Neutrophil (primary cell): ENCODE results near the gene ARHGAP22.

Source experiments
- H3K27ac ChIP-seq: fragments of 200-600 bp; sonication (generic); 2 replicates; pipeline ENCODE4 v1.5.1; 2016; ENCODE audit warnings: mild to moderate bottlenecking, moderate library complexity
- H3K27me3 ChIP-seq: fragments of 200-600 bp; sonication (generic); 2 replicates; pipeline ENCODE4 v1.6.0; 2016; ENCODE audit warnings: mild to moderate bottlenecking
- H3K36me3 ChIP-seq: fragments of 200-600 bp; sonication (generic); 2 replicates; pipeline ENCODE4 v1.5.1; 2017
- H3K4me1 ChIP-seq, 2 experiments: fragments of 200-600 bp in 1 of 2; sonication (generic) in 1 of 2; 1 replicate in 1 of 2; 2 replicates in 1 of 2; pipeline versions ENCODE4 v1.5.1 to v1.6.1; 2013 to 2016; ENCODE audit warnings: low read depth in 1 of 2, low read length in 1 of 2, mild to moderate bottlenecking in 1 of 2, moderate library complexity in 1 of 2; ENCODE audit not compliant: control insufficient read depth in 1 of 2, insufficient read depth in 1 of 2
- H3K4me3 ChIP-seq, 2 experiments: fragments of 200-600 bp in 1 of 2; sonication (generic) in 1 of 2; 1 replicate in 1 of 2; 2 replicates in 1 of 2; pipeline ENCODE4 v1.5.1; 2013 to 2016; ENCODE audit warnings: low read depth in 1 of 2, low read length in 1 of 2, mild to moderate bottlenecking in 1 of 2, moderate library complexity in 1 of 2
- H3K9me3 ChIP-seq: fragments of 200-600 bp; sonication (generic); 2 replicates; pipeline ENCODE4 v1.5.1; 2016
- CTCF ChIP-seq: fragments of 200-600 bp; sonication (generic); IDR thresholded peaks from 2 replicates; pipeline ENCODE4 v1.5.1; 2016; ENCODE audit warnings: antibody characterized with exemption

The ARHGAP22 gene

DNA sequence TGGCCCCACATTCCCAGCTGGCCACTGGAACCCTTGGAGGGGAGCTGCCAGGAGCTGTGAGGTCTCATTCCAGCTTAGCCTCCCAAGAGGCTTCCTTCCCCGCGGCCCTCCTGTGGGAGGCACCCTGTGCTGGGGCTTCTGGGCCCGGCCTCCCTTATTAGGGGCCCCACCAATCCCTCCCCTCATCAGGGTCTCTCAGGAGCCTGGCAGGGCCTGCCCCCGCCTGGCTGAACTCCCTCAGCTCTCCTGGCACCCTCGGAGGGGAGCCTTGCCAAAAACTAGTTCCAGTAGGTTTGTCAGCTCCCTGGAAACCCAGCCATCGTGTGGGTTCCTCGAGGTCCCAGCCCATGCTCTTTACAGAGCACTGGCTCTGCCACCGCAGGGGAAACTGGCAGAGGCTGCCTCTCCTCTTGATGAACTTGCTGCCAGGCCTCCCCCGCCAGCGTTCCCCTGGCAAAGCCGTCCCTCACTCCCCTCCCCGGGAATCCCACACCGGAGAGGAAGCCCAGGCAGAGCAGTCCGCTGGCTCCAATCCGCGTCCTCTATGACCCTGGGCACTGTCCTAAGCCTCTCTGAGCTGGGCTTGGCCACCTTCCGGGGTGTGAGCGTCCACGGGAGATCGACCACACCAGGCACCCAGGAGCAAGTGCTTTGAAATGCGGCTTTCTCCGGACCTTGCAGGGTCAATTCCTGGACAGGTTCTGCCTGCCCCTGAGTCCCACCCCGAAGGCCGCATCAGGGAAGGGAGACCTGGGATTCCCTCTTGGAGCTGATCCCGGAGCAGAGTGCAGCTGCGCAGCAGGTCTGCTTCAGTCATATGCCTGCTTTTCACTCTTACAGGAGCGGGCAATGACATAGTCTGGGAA, 139.8 kb downstream of the ARHGAP22 start:
- H3K36me3 ChIP-seq, result no peaks in the 10 kb centered on the region
- no peak for TF ChIP-seq CTCF

GRCh38 chr10:48464121-48464870, 140.6 kb downstream of the ARHGAP22 start:
- no peak overlapping the region for H3K4me3 ChIP-seq
- peaks cover 15% of the 10 kb centered on the region for H3K27me3 ChIP-seq
- no peaks in the 10 kb centered on the region for H3K36me3 ChIP-seq
- H3K27ac ChIP-seq, result no peak overlapping the region
- H3K4me1 ChIP-seq, result no peaks in the 10 kb centered on the region
- no peaks in the 10 kb centered on the region for H3K9me3 ChIP-seq
- TF ChIP-seq CTCF, result no peak

More for the DNA sequence above, 139.8 kb downstream of the ARHGAP22 start:
- Histone ChIP-seq H3K4me3 (no peak overlapping the region), H3K4me1 (no peaks in the 10 kb centered on the region), H3K9me3 (no peaks in the 10 kb centered on the region), H3K27me3 (peaks cover 15% of the 10 kb centered on the region), H3K27ac (no peak overlapping the region)

- Histone ChIP-seq H3K27ac (no peak overlapping the region), H3K27me3 (peaks cover 15% of the 10 kb centered on the region), H3K4me1 (no peaks in the 10 kb centered on the region), H3K9me3 (no peaks in the 10 kb centered on the region), H3K4me3 (no peak overlapping the region), H3K36me3 (no peaks in the 10 kb centered on the region)
- no peak for TF ChIP-seq CTCF
Measured at GRCh38 chr10:48463318-48464003, 141.4 kb downstream of the ARHGAP22 start.

DNA sequence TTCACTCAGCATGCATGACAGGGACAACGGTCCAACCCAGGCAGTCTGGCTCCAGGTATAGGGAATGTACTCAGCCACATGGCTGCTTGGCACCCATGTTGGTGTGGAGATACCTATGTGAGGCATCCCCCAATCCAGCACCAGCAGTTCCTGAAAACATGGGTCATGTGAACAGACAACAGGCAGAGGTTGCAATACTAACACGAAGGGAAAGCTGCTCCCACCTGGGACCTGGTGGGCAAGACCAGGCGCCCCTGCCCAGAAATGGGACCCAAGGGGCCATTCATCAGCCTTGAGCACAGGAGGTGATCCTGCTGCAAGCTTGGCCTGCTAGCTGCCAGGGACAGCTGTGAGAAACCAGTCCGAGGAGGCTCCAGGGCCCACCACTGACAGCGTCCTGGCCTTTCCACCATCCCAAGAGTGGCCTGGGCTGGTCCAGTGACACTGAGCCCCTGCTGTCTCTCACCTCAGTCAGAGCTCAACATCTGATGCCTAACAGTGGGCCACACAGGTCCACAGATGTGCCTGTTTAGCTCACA, 142.3 kb downstream of the ARHGAP22 start:
- peaks cover 15% of the 10 kb centered on the region for H3K27me3 ChIP-seq
- no peaks in the 10 kb centered on the region for H3K9me3 ChIP-seq
- H3K4me1 ChIP-seq, result no peaks in the 10 kb centered on the region
- H3K36me3 ChIP-seq, result no peaks in the 10 kb centered on the region
- H3K27ac ChIP-seq, result no peak overlapping the region
- TF ChIP-seq CTCF, result no peak
- H3K4me3 ChIP-seq, result no peak overlapping the region

DNA sequence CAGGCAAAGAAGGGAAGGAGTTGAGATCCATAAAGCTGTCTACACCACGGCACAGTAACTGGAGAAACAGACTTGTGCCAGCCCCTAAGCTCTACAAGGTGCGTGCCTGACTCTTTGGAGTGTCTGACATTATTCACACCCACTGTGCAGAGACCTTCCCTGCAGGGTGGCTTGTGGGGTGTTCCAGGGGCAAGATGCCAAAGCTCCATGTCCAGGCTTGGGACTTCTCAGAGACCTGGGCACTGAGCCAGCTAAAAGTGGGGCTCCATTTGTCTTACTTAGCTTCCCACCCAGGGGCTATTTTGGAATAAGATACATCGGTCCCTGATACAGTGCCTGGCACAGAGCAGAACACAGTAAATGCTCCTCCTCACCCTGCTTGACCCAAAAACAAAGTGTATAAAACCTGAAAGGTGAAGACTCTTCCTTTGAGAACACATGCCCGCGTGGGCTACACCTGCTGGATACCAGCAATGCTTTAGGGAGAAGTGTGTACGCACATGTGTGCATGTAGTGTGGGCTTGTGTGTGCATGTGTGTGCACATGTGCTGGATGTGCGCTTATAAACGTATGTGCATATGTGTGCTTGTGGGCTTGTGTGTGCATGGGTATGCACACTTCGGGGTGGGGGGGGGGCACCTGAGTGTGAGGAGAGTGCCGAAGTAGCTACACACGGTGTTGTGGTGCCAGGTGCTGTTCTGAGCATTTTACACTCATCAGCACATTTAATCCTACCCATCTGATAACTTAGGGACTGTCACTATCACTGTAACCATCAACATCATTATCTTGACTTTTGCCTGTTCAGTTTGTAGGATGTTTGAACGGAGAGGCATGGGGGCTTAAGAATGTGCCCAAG, 143.0 kb downstream of the ARHGAP22 start:
- peaks cover 15% of the 10 kb centered on the region for H3K27me3 ChIP-seq
- H3K27ac ChIP-seq, result no peak overlapping the region
- no peak overlapping the region for H3K4me3 ChIP-seq
- no peaks in the 10 kb centered on the region for H3K36me3 ChIP-seq
- no peaks in the 10 kb centered on the region for H3K9me3 ChIP-seq
- peaks cover under 1 to 5% of the 10 kb centered on the region in 2 experiments for H3K4me1 ChIP-seq
- TF ChIP-seq CTCF, result no peak
